HEK293T (cell line): ENCODE measurements around the gene SUGT1.

Source experiments
- FOXA1 ChIP-seq: fragments of 450-650 bp; IDR thresholded peaks from 2 replicates; pipeline ENCODE4 v1.6.1; 2016; ENCODE audit warnings: mild to moderate bottlenecking
- FOXM1 ChIP-seq: fragments of 450-650 bp; IDR thresholded peaks from 2 replicates; pipeline ENCODE4 v1.6.1; 2017; ENCODE audit warnings: mild to moderate bottlenecking, borderline replicate concordance
- TARDBP ChIP-seq: fragments of 450-650 bp; IDR thresholded peaks from 2 replicates; pipeline ENCODE4 v1.6.1; 2016

- TF ChIP-seq FOXA1 (no peak), FOXM1 (no peak), TARDBP (no peak)
Observed at GRCh38 chr13:52651897-52652195, 790 bp upstream of the SUGT1 start.
